Nephron (organoid): ENCODE measurements around the gene TH.

ENCODE experiments used
- H3K27ac Mint-ChIP-seq, 3 experiments: 2 replicates each; pipeline ENCODE4 v1.8.0; 2020; ENCODE audit warnings: mixed read lengths in 3 of 3, mild to moderate bottlenecking in 2 of 3, moderate library complexity in 1 of 3
- H3K27me3 Mint-ChIP-seq: 2 replicates; pipeline ENCODE4 v1.8.0; 2021; ENCODE audit warnings: low read depth, mild to moderate bottlenecking, moderate library complexity, mixed read lengths
- H3K36me3 Mint-ChIP-seq: 2 replicates; pipeline ENCODE4 v1.8.0; 2020; ENCODE audit warnings: low read depth, mixed read lengths
- H3K4me1 Mint-ChIP-seq: 2 replicates; pipeline ENCODE4 v1.8.0; 2020; ENCODE audit warnings: mixed read lengths
- H3K4me3 Mint-ChIP-seq, 3 experiments: 2 replicates each; pipeline ENCODE4 v1.8.0; 2020; ENCODE audit warnings: mild to moderate bottlenecking in 3 of 3, mixed read lengths in 3 of 3, moderate library complexity in 2 of 3
- H3K9me3 Mint-ChIP-seq: 2 replicates; pipeline ENCODE4 v1.8.0; 2020; ENCODE audit warnings: mixed read lengths
- TF ChIP-seq, protein P1 (sequence below), 3 experiments: fragments of 200-600 bp; sonication (generic); IDR thresholded peaks; one replicate each; pipeline ENCODE4 v1.5.0; 2021; ENCODE audit warnings: antibody characterized with exemption in 3 of 3; ENCODE audit not compliant: unreplicated experiment in 3 of 3

TH gene

DNA sequence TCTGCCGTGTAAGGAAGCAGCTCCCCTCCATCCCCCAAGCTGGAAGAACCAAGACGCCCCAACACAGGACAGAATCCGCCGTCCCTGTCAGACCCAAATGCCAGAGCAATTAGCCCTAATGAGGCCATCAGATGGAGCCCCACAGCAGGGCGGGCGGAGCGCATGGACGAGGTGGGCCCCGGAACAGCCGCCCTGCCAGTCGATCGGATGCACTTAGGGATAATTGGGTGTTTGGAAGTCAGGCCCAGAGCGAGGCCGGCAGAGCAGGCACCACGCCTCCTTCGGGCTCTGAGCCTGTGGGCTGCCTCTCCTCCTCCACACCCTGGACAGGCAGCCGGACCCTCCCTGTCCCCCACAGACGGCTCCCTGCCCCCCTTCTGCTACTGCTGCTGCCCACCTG is 5.5 kb upstream of the TH start:
- H3K9me3 Mint-ChIP-seq: no peaks in the 10 kb centered on the region
- TF ChIP-seq, protein P1, sequence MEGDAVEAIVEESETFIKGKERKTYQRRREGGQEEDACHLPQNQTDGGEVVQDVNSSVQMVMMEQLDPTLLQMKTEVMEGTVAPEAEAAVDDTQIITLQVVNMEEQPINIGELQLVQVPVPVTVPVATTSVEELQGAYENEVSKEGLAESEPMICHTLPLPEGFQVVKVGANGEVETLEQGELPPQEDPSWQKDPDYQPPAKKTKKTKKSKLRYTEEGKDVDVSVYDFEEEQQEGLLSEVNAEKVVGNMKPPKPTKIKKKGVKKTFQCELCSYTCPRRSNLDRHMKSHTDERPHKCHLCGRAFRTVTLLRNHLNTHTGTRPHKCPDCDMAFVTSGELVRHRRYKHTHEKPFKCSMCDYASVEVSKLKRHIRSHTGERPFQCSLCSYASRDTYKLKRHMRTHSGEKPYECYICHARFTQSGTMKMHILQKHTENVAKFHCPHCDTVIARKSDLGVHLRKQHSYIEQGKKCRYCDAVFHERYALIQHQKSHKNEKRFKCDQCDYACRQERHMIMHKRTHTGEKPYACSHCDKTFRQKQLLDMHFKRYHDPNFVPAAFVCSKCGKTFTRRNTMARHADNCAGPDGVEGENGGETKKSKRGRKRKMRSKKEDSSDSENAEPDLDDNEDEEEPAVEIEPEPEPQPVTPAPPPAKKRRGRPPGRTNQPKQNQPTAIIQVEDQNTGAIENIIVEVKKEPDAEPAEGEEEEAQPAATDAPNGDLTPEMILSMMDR (IDR thresholded peaks at IDR 0.05; ENCODE audit: unreplicated experiment in 3 of 3): no peak
- H3K27ac Mint-ChIP-seq: peak overlapping the region in 1 of 3 experiments; percentile 44
- H3K27me3 Mint-ChIP-seq: peaks cover 9% of the 10 kb centered on the region
- no peak overlapping the region for H3K4me3 Mint-ChIP-seq
- no peaks in the 10 kb centered on the region for H3K36me3 Mint-ChIP-seq
- peaks cover 9% of the 10 kb centered on the region for H3K4me1 Mint-ChIP-seq

- no peak overlapping the region for H3K4me3 Mint-ChIP-seq
- TF ChIP-seq, protein P1 (IDR thresholded peaks at IDR 0.05; ENCODE audit: unreplicated experiment in 3 of 3): no peak
- H3K27me3 Mint-ChIP-seq: peaks cover 9% of the 10 kb centered on the region
- no peaks in the 10 kb centered on the region for H3K36me3 Mint-ChIP-seq
- H3K27ac Mint-ChIP-seq: peak overlapping the region; percentile 33 to 72 (median 37)
- H3K9me3 Mint-ChIP-seq: no peaks in the 10 kb centered on the region
- H3K4me1 Mint-ChIP-seq: peaks cover 9% of the 10 kb centered on the region
Observed at GRCh38 chr11:2176389-2176900, 4.8 kb upstream of the TH start.

- Mint-ChIP-seq H3K27me3 (peaks cover 9% of the 10 kb centered on the region), H3K27ac (no peak overlapping the region), H3K4me1 (peaks cover 9% of the 10 kb centered on the region), H3K36me3 (no peaks in the 10 kb centered on the region), H3K4me3 (no peak overlapping the region), H3K9me3 (no peaks in the 10 kb centered on the region)
- TF ChIP-seq, protein P1 (IDR thresholded peaks at IDR 0.05; ENCODE audit: unreplicated experiment in 3 of 3): no peak
Observed at GRCh38 chr11:2175659-2176058, 4.0 kb upstream of the TH start.

DNA sequence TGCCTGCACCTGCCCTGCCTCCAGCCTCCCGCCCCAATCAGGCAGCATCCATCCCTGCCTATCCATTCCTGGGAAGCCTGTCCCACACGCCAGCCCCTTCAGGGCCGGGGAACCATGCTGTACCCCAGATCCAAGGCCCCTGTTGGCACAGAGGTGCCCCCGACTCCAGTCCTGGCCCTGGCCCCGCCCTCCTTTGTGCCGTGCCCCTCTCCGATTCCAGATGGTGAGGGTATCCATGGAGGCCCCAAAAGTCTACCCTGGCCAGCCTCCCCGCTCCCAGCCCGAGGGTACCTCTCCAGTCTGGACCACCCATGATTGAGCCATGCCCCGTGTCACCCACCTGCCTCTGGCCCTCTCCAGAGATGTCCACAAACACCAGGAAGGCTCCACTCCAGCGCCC is 2.7 kb upstream of the TH start:
- Mint-ChIP-seq H3K9me3 (no peaks in the 10 kb centered on the region), H3K27me3 (peaks cover 9% of the 10 kb centered on the region), H3K36me3 (no peaks in the 10 kb centered on the region), H3K27ac (no peak overlapping the region), H3K4me1 (peaks cover 9% of the 10 kb centered on the region), H3K4me3 (no peak overlapping the region)
- TF ChIP-seq, protein P1 (IDR thresholded peaks at IDR 0.05; ENCODE audit: unreplicated experiment in 3 of 3): no peak

DNA sequence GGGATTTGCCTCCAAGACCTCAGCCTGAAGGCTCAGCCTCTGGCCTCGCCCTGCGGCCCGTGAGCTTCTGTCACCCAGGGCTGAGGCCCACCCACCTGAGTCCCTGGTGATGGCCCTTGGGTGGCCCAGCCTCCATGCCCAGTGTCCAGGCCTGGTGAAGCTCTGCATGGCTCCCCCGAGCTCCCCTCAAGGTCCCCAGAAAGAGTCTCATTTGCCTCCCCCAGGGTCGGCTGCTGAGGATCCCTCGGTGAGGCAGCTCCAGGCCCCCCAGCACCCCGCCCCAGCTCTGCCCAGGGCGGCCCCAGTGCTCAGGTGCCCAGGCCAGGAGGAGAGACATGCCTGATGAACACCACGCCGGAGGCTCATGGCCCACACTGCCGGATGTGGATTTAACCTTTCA is 2.1 kb upstream of the TH start:
- TF ChIP-seq, protein P1 (IDR thresholded peaks at IDR 0.05; ENCODE audit: unreplicated experiment in 3 of 3): no peak
- Mint-ChIP-seq H3K36me3 (no peaks in the 10 kb centered on the region), H3K27ac (no peak overlapping the region), H3K4me1 (peaks cover 9% of the 10 kb centered on the region), H3K9me3 (no peaks in the 10 kb centered on the region), H3K4me3 (no peak overlapping the region), H3K27me3 (peaks cover 9% of the 10 kb centered on the region)

GRCh38 chr11:2173150-2173693 is 1.6 kb upstream of the TH start:
- peaks cover 5% of the 10 kb centered on the region for H3K4me1 Mint-ChIP-seq
- TF ChIP-seq, protein P1 (IDR thresholded peaks at IDR 0.05; ENCODE audit: unreplicated experiment in 3 of 3): peak; percentile 26 to 39 (median 34)

More at GRCh38 chr11:2173150-2173693, 1.6 kb upstream of the TH start:
- Mint-ChIP-seq H3K9me3 (no peaks in the 10 kb centered on the region), H3K27ac (peak overlapping the region in 1 of 3 experiments; percentile 8), H3K4me3 (no peak overlapping the region), H3K27me3 (peaks cover 9% of the 10 kb centered on the region), H3K36me3 (no peaks in the 10 kb centered on the region)
